ENCODE results near the gene GDF11.
A peak's percentile ranks its signal among the peaks of the same experiment; 100 is the strongest.

The GDF11 gene

GRCh38 chr12:55724226-55724939, 18.5 kb upstream of the GDF11 start:
- peak; percentile 76 for DNase-seq

DNA sequence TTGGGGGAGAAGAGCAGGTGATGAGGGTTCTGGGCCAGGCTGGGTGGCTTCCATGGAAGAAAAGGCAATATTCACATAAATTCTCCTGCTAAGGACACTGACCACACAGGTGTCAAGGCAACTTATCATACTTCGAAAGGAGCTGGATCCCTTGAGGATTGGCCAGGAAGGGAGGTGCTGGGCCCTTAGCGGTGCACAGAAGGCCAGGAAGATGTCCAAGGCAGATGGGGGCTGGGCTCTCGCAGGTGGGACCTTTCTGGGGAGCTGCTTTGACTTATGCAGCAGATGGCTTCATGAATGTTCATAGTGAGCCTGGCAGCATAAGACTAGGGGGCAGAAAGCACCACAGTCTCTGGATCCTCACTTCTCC, 18.0 kb upstream of the GDF11 start:
- DNase-seq = no peak

DNA sequence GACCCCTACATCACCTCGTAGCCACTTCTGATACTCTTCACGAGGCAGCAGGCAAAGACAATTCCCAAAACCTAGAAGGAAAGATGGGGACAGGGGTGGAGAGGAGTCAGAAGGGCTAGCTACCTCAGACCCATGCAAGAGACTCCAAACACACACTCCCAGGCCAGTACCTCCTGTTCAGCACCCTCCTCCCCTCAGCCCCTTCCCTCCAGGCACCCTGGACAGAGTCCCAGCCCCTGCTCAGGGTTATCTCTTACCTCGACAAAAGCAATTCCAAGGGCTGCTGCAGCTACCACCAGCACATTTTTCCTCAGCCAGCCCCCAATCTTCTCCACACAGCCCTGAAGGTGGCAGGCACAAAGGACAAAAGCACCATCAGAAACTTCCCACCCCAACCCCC, 17.4 kb upstream of the GDF11 start:
- no peak for DNase-seq

- DNase-seq = no peak
These were observed 16.0 kb upstream of the GDF11 start for GRCh38 chr12:55726971-55727370.

DNA sequence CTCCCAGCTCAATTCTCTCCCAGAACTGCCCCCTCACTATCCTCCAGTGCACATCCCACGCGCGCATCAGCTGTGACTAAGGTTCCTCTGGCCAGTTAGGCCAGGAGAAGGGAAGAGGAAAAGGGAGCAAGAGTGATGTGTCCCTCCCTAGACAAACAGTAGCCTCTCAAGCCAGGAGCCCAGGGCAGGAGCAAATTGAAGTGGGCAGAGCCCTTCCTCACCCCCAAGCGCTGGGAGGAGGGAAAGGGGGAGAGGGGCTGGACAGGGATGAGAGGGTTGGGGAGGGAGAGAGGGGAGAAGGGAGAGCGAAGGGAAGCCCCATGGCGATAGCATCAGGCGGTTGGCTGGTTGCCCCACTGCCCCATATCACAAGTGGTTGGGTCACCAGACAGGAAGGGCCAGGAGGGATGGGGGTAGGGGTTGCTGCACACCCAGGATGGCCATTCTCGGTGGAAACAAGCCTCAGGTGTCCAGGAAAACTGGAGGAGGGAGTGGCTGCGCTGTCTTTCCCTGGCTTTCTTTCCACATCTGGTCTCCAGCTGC, 15.2 kb upstream of the GDF11 start:
- no peak for DNase-seq

DNA sequence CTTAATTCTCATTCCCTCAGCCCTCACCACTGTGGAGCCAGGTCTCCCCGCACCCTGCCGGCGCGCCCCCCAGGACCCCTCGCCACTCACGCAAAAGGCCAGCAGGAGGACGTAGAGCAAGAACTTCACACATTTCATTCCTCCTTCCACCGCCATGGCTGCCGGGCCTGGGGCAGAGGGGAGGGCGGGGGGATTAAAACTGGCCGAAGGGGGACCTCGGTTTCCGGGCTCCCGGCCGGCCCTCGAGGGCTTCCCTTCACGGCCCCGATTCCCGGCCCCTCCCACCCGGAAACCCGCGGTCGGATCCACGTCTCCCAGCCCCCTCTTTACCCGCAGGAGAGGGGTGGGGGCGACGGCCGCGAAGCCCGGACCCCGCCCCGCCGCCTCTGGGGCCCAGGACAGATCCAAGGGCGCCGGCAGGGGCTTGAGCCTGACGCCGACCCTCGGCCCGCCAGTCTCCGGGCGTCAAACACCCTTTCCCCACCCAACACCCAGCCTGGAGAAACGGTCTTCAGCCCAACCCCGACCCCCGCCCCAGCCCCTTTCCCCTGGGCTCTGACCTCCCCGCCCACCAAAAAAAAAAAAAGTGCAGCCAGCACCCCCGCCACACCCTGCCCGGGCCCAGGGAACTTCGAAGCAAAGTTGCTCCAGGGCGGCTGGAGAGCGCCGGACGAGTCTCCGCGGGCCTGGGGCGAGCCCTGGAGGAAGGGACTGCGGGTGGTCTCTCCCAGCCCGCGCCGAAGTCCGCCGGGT, 14.6 kb upstream of the GDF11 start:
- peak; percentile 41 for DNase-seq

DNA sequence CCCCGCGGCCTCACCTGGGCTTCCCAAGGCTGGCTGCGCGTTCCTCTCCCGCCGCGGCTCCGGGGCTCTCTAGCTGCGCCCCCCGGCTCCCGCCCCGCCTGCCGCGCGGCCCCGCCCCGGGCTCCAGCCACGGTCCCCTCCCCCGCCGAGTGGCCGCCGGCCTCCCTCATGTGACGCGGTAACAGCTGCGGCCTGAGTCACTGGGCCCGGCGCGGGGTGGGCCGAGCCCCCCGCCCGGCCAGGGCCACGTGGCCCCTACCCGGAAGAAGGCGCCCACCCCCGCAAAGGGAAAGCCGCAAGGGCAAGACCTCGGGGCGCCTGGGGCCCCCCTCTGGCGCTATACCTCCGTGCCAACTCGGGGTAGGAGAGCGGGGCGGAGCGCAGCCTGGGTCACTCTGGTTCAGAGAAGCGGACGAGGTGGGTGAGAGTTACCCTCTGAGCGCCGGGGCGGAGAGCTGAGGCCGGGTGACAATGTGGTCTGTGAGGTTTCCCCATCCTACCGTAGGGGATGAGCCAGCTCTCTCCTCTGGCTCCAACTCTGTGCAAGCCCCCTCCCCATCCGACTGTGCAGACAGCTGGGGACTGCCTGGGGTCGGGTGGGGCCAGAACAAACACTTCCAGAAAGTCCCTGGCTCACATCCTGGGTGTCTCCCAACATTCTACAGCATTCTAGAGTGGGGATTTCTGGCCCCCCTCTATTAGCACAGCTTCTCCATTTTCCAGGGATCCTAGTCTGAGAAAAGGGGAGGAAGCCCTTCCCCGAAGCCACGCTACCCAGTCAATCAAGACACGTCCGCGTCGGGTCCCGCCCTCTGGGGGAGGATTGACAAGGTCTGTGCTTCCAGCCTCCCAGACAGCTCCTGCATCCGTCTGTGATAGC, 13.7 kb upstream of the GDF11 start, which contains the start of gene CD63:
TSS of gene CD63 (minus strand) at position 71 of the 880 bp plus-strand sequence. CDS start 668 bp downstream, outside the sequence.
- peak; percentile 89 for DNase-seq

GRCh38 chr12:55729819-55730818, 12.8 kb upstream of the GDF11 start:
- peak; percentile 37 for DNase-seq

- no peak for DNase-seq
These were observed 10.6 kb upstream of the GDF11 start for GRCh38 chr12:55732288-55732687.

DNA sequence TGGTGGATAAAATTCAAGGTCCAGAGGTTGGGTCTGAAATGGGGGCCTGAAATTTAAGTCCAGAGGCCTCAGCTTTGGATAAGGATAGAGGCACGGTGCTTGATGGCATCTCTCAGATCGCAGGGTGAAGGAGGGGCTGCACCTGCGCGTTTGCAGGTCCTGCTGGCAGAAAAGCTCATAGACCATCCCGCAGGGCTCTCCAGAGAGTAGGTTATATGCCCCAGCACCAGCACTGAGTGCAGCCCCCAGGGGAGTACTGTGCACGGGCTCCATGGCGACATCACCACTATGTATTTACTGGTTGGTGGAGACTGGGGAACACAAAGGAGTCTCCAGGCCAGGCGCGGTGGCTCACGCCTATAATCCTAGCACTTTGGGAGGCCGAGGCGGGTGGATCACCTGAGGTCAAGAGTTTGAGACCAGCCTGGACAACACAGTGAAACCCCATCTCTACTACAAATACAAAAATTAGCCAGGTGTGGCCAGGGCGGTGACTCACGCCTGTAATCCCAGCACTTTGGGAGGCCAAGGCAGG, 9.8 kb upstream of the GDF11 start:
- no peak for DNase-seq

- DNase-seq = no peak
These were observed 9.1 kb upstream of the GDF11 start for GRCh38 chr12:55733858-55734257.

- DNase-seq = no peak
These were observed 8.3 kb upstream of the GDF11 start for GRCh38 chr12:55734595-55734994.

DNA sequence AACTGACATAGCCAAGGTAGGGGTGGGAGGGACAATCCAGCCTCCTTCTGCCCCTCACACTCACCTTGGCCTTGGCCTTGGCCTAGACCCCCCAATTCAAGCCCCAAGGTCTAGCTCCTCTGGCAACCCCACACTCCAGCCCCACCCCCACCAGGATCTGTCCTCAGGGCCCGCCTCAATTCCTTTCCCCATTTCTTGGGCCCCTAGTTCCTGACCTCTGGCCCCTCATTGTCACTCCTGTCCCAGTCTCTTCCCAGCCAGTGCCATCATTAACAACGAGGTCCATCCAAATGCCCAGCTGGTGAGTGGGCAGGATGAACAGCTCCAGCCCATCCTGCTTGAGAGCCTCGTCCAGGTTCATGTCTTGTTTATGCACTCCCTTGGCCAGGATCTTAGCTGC, 6.8 kb upstream of the GDF11 start:
- DNase-seq = no peak

DNA sequence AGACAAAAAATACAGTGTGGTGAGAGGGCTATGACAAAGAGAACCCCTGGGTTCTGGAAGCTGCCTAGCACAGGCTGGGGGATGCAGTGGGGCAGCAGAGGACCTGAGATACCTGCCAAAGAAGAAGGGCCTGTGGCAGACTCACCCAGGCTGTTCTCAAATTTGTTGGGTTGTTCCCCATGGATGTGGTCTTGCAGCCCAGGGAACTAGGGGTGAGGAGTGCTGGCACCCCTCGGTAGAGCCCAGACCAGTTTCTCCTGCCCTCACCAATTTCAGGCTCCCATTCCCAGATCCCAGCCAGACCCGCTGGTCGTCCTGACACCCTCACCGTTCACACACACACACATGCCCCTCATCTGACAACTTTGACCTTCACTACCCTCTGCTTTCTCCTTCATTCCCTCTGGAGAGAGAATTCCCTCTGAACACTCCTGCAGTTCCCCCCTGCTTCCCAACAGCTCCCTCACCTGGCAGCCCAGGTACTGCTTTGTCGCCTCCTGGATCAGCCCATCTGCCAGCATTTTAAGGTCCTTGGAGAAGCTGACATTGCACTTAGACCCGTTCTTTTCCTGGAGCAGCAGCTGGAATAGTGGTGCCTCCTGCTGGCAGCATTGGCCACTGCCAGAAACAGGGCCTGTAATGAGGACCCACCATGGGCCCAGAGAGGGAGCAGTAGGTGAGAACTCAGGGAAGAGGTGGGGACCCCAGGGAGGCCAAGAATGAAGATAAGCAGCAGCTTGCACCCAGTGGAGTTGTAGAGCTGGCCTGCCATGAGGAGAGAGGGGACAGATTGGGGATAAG, 5.9 kb upstream of the GDF11 start:
- peak; percentile 76 for DNase-seq

GRCh38 chr12:55737581-55738122, 5.3 kb upstream of the GDF11 start:
- DNase-seq = no peak

GRCh38 chr12:55738123-55739024, 4.5 kb upstream of the GDF11 start:
- peak; percentile 89 for DNase-seq

DNA sequence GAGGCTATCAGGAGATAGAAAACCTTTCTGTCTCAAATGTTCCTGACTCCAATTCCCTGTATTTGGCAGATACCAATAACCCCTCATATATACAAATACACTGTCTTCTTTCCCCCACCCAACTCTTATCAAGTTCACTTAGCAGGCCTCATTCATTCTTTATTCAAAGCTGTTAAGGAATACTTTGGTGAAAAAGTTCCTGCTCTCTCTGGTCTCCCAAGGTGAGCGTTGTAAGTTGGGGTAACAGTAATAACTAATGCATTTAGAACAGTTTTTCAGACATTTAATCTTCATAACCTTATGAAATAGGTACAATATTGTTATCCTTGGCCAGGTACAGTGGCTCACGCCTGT, 3.9 kb upstream of the GDF11 start:
- no peak for DNase-seq

DNA sequence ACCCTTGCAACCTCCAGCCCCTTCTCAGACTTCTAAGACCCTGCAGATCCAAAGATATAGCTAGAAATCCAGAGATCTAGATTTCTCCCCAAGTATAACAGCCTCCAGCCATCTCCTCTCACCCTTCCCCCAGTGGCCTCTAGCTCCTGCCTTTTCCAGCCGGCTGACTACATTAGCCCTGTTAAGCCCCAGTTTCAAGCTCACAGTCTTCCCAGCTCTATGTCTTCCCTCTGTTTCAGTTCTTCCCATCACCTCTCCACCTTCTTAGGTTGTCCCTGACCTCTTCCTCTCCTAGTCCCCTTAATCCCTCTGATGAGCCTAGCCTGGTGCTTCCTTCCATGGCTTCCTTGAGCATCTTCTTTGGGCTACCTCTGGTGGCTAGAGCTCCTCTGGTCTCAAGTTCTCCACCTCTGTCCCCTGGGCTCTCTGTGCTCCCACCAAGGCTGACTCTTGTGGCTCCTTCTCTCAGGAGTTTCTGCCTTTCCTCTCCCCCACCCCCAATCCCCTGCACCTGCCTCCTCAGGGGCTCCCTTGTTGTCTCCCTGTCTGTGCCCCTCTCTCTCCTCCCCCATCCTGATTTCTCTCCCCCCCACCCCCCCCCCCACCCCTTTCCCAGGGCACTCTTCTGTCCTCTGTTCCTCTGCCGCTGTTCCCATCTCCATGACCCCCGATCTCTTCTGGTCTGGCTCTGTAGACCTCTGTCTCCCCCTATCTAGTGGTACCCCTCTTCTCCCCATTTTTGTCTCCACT, 816 bp upstream of the GDF11 start:
- no peak for DNase-seq

Measured in stimulated activated CD4-positive, alpha-beta T cell treated with anti-CD3 and anti-CD28 coated beads, Interleukin-15, amount 100 ng/mL, for 24 hours (primary cell).